GM12891 (cell line): Measurements from ENCODE around the gene CADM1.

Experiments
- DNase-seq: peaks from one replicate; pipeline ENCODE4 v3.0.0; 2011; ENCODE audit warnings: low spot score; ENCODE audit not compliant: insufficient read length
- FAIRE-seq: peaks from 2 replicates; lab custom pipeline; 2011; peaks lifted over from hg19 to GRCh38; lab: Jason Lieb, UNC
- PAX5 ChIP-seq: IDR thresholded peaks from 2 replicates; pipeline ENCODE4 v1.6.1; 2011; ENCODE audit warnings: low read length, moderate library complexity, mild to moderate bottlenecking; ENCODE audit not compliant: insufficient read depth, severe bottlenecking
- POLR2A ChIP-seq: IDR thresholded peaks from 2 replicates; pipeline ENCODE4 v1.6.1; 2011; ENCODE audit warnings: low read depth, low read length, control low read depth
- POLR2AphosphoS5 ChIP-seq: IDR thresholded peaks from 2 replicates; pipeline ENCODE4 v1.6.1; 2011; ENCODE audit warnings: low read depth, low read length, control low read depth
- POU2F2 ChIP-seq: IDR thresholded peaks from 2 replicates; pipeline ENCODE4 v1.6.1; 2011; ENCODE audit warnings: low read depth, mild to moderate bottlenecking, control low read depth, low read length, moderate library complexity
- SPI1 ChIP-seq: IDR thresholded peaks from 2 replicates; pipeline ENCODE4 v1.6.1; 2011; ENCODE audit warnings: low read depth, low read length, control low read depth
- TAF1 ChIP-seq: IDR thresholded peaks from 2 replicates; pipeline ENCODE4 v1.6.1; 2011; ENCODE audit warnings: low read depth, low read length, control low read depth

Gene CADM1

DNA sequence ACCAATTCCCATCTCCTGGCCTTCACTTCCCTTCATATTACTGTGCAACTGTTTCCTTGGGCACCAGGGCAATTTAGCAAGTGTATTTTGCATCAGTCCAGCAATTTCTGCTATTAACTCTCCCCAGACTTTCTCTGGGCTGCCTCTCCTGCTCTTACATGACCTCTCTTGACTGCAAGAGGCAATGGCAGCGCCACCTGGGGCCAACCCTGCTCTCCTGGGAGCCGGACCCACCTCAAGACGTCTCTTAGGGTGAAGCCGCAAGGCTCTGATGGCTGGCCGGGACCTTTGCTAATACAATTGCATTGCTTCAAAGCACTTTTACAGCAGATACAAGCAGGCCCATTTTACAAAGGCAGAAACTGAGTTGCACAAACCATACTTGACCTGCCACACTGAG lies 360.2 kb downstream of the CADM1 start:
- DNase-seq (no peak), FAIRE-seq (no peak)
- TF ChIP-seq POLR2A (no peak), SPI1 (no peak), PAX5 (no peak), POLR2AphosphoS5 (no peak), TAF1 (no peak), POU2F2 (no peak)

DNA sequence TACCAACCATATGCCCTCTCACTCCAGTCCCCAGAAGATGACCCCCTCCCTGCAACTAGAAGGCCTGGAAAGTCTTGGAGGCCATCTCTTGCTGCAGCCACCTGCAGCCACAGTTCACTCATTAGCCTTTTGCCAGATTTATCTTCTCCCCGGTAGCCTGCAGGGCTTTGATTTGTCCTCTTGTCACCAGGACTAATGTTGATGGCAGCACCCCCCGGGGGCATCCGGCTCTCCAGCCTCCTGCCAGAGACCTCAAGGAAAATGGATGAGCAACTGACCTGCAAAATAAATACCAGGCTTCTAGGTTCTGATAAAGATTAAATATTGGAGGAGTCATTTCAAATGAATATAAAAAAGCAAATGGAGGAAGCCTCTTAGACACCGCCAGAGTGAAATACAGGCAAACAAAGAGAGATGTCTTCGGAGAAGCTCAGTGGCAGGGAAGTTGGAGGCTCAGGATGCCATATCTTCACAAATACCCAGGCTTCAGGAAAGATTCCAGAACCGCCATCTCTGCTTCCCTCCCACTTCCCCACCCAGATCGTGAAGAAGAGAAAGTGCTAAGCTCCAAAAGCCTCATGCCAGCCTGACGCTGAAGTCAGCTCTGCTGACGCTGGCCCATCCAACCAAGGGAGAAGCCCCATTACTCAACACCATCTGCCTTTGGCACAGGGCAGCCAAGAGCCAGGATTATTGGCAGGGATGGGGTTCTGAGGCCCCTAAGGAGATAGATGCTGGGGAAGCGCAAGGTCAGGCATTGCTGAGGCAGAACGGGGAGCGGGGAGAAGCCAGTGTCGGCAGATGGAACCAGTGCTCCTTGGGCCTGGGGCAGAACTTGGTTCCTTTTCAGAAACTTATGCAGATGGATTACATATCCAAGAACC lies 362.7 kb downstream of the CADM1 start:
- TF ChIP-seq POLR2AphosphoS5 (no peak), PAX5 (no peak), TAF1 (no peak), POU2F2 (no peak), SPI1 (no peak), POLR2A (no peak)
- no peak for DNase-seq
- no peak for FAIRE-seq

DNA sequence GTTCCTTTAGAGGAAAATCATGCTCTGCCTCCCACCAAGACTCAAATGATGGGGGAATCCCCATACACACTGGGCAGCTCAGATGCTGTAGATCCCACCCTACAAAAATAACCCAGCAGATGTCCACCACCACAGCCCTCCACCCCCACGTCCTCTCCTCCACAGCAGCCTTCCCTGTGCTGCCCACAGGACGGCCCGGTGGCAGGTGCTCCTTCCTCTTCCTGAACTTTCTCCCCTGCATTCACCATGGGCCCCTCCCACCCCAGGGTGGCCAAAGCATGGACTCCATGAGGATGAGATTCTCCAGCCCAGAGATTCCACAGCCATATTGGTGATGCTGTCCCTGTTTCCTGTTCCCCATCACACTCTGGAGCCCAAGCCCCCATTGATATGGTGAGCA lies 368.3 kb downstream of the CADM1 start:
- DNase-seq (no peak), FAIRE-seq (no peak)
- TF ChIP-seq SPI1 (no peak), PAX5 (no peak), POLR2A (no peak), TAF1 (no peak), POU2F2 (no peak), POLR2AphosphoS5 (no peak)

DNA sequence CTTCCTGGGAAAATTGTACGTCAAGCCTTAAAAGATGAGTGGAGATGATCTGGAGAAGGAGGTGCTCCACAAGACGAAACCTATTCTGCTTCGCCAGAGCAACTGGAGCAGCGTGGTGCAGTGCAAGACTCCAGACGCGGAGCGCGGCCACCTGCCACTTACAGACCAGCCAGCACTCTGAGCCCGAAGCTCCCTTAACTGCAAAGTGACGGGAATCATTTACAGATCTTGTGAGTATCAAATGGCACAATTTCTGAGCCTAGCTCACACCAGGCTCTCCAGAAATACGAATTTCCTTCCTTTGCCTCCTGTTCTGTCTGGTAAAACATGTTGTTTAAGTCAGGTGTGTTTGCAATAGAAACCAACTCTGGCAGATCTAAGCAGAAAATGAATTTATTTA lies 369.3 kb downstream of the CADM1 start:
- no peak for TF ChIP-seq POU2F2
- TF ChIP-seq POLR2A = no peak
- FAIRE-seq = no peak
- no peak for DNase-seq

DNA sequence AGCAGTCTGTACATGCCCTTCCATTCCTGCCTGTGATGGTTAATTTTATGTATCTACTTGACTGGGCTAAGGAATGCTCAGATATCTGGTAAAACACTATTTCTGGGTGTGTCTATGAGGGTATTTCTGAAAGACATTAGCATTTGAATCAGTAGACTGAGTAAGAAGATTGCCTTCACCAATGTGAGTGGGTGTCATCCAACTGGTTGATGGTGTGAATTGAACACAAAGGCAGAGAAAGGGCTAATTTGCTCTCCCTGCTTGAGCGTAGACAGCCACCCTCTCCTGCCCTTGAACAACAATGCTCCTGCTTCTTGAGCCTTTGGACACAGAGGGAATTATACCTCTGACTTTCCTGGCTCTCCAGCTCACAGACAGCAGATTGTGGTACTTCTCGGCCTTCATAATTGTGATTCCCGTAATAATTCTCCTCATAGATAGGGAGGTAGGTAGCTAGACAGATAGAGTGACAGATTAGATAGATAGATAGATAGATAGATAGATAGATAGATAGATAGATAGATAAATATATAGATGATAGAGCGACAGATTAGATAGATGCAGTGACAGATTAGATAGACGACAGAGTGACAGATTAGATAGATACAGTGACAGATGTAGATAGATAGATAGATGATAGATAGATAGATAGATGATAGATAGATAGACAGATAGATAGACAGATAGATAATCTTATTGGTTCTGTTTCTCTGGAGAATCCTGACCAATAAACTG lies 370.6 kb downstream of the CADM1 start:
- DNase-seq (no peak), FAIRE-seq (no peak)
- no peak for TF ChIP-seq POU2F2
- no peak for TF ChIP-seq PAX5
- no peak for TF ChIP-seq TAF1
- no peak for TF ChIP-seq POLR2A
- no peak for TF ChIP-seq POLR2AphosphoS5
- TF ChIP-seq SPI1 = no peak

DNA sequence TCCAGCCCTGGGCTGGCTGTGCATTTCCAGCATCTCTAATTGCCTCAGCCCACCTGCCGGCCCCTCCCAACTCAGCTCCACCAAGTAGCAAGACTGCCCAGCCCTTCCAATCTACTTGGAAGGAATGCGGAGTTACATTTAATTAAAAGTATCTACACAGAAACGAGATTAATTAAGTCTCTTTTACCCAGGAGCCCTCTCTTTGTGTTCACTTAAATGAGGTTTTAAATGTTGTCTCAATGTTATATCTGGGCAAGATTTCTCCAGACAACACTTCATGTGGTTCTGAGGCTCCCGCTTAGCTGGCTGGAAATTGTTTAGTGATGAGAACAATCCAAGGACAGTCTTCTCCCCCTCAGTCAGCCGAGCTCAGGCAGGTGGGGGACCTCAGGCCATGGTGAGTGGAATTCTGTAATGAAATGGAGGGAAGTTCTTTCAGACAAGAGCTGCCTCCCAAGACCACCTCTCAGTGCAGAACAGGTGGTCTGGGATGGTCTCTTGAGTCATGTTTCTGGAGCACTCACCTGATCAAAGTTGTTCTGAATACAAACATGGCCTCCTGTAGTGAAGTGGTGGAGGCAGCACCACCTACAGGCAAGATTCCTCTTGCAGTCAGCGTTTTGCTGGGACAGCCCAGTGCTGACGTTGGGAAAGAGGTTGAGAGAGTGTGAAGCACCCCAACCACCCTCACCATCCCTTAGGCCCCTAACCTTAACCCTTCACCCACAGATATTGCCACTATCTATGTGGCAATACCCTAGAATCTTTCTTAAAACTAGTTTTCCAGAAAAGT lies 371.6 kb downstream of the CADM1 start:
- peak; percentile 47 for FAIRE-seq
- DNase-seq = peak; percentile 32
- TF ChIP-seq POU2F2 (no peak), TAF1 (no peak), PAX5 (no peak), POLR2AphosphoS5 (no peak), SPI1 (no peak), POLR2A (no peak)

DNA sequence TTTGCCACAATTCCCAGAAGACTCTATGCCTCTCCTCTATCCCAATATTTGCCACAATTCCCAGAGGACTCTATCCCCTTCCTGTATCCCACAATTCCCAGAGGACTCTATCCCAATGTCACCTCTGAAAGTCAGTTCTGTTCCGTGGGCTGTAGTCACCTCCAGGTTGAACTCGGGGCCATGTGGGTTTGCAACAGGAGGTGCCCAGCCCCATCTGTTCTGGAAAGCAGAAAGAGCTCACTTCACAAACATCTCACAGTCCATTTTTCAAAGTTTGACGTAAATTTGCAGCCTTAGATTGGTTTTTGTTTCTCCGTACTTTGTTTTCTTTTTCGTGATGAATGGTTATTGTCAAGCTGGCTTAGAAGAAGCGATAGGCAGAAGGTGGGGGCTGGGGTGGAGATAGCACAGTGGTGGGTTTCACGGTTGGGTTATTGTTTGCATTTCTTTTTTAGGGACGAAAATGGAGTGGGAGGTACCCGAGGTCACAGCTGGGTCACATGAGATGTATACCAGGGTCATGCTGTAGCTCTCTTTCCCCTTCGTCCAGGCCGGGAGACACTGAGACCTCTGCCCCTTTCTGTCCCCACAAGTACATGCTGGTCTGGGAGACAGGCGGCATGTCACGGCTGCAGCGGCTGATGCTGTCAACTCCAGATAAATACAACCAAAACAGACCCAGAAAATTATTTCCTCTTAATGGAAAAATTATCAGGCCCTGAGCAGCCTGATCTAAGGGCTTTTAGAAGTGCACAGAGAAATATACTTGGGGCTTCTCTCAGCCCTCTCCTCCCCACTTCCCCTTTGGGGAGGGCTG lies 374.5 kb downstream of the CADM1 start:
- no peak for DNase-seq
- FAIRE-seq = no peak
- no peak for TF ChIP-seq POLR2AphosphoS5
- peak; percentile 46 for TF ChIP-seq SPI1
- TF ChIP-seq TAF1 = no peak

DNA sequence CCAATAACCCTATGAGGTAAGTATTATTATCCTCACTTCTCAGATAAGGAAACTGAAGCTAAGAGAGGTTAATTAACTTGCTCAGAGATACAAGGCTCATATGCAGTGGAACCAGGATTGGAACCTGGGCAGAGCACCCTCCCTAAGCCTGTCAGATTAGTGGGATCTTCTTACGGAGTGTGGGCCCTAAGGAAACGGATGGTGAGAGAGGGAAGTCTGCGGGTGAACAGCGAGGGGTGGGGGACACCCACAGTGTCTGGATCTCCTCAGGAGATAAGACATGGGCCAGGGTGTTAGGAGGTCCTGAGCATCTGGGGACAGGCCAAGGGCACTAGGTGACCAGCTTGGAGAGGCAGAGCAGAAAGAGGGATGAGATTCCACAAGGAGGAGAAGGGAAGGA lies 376.0 kb downstream of the CADM1 start:
- TF ChIP-seq POLR2AphosphoS5 (no peak), POLR2A (no peak), POU2F2 (no peak), TAF1 (no peak), PAX5 (no peak), SPI1 (no peak)
- FAIRE-seq (no peak), DNase-seq (no peak)
